Activated CD4-positive, alpha-beta T cell treated with anti-CD3 and anti-CD28 coated beads, Interleukin-2, Interleukin-6, amounts not matched to agents 100 ng/mL and 50 ng/mL, durations not matched to agents 16 hours and 8 hours (primary cell): ENCODE measurements around the gene SNPH.

Source experiments
- DNase-seq: peaks from one replicate; pipeline ENCODE4 v3.0.0-alpha.2; 2020

Gene SNPH

GRCh38 chr20:1307571-1307971 is 41.5 kb downstream of the SNPH start:
- no peak for DNase-seq

- no peak for DNase-seq
Observed at GRCh38 chr20:1308067-1308701, 42.1 kb downstream of the SNPH start.

DNA sequence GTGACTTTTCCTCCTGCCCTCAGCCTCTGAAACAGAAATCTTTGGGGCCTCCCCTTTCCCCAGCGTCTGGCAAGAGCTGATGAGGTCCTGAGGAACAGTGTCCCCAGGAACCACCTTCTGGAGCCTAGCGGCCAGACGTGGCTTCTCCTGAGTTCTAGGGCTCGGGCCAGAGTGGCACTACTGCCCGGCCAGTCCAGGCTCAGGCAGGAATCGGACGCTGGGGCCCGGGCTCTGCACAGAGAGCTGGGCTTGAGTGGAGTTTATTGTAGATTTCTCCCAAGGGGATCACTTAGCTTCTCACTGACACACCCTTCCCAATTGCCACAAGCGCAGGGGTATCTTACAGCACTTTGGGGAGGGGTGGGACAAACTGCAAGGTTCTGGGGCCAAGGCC is 42.6 kb downstream of the SNPH start:
- no peak for DNase-seq

GRCh38 chr20:1309439-1309847 is 43.3 kb downstream of the SNPH start:
- DNase-seq = no peak

DNA sequence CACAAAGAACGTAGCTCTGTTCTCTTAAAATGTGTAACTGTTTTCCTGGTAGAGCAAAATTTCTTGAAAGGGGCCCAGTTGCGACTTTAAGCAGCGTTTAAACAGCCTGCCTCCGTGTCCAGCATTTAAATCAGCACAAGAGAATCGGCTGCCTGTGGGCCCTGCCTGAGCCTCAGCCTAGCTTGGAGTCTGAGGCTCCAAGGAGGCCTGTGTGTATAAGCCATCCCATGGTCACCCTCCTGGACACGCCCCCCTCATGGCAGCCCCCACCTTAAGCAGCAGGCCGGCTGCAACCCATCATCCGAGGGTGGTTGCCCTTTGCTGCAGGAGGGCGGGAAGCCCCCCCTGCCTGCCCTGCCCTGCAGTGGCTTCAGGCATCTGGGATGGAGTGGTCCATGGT is 44.0 kb downstream of the SNPH start:
- DNase-seq = no peak

DNA sequence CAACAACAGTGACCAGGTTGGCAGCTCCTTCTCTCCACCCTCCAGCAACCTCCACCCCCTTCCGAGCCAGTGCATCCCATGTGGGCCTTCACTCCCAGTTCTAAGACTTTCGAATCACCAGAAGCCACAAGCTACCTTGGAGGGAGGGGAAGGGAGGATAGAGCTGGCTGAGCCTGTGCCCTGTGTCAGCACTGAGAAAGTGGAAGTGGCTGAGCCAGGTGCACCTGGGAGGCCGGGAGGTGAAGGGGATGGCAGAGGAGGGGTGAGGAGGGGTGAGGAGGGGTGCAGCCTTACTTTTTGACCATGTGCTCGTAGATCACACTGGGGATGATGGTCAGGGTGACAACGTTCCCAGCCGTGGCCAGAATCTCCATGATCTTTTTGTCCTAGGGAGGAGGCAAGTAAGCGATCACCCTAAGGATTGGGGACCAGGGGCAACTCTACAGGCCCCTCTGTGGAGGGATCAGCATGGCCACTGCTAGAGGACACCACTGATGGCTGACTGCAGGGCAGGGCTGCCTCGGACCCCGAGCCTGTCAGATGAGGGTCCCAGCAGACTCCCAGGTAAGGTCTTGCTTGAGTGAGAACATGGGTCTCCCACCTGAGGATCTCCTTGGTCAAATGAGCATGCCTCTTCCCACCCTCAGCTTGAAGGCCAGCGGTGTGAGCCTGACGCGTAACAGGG is 44.6 kb downstream of the SNPH start:
- DNase-seq = no peak

- no peak for DNase-seq
Observed at GRCh38 chr20:1312308-1312707, 46.2 kb downstream of the SNPH start.

DNA sequence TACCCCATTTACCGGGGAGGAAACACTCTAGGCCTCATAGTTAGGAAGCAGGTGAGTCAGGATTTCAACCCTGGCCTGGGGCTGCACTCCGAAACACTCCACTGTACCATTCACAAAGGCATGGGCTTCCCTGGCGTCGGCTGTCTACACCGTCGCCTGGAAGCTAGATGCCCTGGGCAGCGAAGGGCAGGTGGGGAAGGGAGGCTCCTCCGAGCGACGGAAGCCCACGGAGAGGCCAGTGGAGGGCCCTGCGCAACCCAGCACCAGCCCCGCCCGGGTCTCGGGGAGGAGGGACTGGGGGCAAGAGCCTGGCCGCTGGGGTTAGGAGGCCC is 46.8 kb downstream of the SNPH start:
- DNase-seq = no peak

DNA sequence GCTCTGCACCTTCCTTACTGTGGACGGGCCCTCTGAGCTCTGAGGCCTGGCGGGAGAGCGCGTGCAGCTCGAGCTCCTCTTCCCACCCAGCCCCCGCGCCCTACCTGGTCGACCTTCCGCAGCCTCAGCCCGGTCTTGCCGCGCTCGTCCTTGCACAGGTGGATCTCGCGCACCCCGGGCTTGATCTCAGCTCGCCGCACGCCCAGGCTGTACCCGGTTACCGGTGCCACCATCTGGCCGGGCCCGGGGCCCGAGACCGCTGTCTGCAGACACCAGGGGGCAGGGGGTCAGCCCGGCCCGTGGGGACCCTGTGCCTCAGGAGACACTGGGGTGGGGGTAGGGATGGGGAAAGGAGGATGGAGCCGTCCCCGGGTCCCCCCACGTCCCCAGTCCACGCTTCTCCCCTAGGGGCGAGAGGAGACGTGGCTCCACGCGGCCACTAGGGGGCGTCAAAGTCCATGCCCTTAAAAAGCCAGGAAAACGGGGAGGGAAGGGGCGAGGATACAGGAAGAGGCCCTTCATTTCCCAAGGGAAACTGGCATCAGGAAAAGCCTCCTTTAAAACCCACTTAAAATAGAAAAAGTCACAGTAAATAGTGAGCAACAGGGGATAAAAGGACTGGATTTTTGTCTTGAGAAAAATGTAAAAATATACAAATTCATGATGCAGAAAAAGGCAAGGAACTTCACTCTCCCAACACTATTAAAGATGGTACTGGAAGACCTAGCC is 47.3 kb downstream of the SNPH start:
- DNase-seq = peak; percentile 69

GRCh38 chr20:1315804-1316203 is 49.7 kb downstream of the SNPH start:
- DNase-seq = no peak

- no peak for DNase-seq
Observed at GRCh38 chr20:1317545-1318255, 51.6 kb downstream of the SNPH start.

DNA sequence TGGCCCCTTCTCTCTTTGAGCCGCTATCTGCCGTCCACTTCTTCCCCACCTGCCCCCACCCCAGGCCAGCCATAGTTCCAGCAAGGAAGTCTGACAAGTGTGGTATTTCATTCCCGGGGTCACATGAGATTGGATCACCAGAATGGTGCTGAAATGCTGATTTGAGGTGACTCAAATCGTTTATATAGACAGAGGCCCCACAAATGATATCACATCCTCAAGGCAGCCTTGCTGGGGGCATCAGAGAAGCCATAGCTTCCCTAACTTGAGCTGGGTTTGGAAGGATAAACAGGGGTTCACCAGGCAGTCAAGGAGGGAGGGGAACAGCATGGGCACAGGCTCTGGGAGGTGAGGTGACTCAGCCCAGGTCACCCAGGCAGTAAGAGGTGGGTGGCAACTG is 53.0 kb downstream of the SNPH start:
- no peak for DNase-seq

GRCh38 chr20:1319462-1319861 is 53.4 kb downstream of the SNPH start:
- DNase-seq = no peak

GRCh38 chr20:1320016-1320415 is 53.9 kb downstream of the SNPH start:
- no peak for DNase-seq

DNA sequence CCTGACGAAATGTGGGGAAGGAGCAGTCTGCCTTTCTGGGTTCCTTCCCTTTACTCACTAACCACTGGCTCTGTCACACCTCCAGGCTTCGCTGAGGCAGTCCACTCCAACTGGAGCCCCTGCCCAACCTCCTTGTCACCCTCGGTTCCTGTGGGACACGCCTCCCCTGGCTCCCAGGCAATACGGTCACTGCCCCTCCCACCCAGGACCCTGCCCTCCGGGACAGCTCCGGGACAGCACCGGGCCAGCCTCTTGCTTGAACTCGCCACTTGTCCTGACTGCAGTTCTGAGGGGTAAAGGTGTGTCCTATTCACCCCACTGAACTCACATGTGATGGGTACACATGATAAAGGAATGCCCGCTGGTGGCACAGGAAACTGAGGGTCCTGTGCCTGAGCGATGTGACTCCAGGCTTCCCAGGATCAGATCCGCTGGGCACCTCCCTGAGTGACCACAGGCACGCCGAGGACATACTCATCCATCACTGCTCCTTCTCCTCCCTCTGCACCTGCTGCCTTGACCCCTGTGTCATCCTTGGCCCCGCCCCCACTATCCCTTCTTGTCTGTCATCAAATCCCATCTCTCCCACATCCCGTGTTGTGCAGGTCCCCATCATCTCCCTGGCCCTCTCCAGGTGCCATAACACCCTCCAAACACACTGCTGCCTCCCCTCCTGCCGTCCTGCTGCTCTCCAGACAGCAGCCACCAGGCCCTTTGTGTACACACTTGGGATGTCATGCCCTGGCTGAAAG is 55.0 kb downstream of the SNPH start:
- DNase-seq = no peak

DNA sequence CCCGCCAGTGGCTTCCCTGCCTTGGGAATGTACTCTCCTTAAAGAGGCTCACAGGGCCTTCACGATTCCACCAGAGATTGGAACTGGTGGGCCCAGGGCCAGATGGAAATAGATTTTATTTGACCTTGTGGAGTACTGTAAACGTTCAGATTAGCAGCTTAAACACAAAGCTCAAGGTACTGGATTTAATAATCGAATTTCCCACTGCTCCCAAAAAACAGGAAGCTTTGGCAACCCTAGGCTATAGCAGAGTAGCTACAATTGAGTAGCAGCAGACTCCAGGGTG is 55.5 kb downstream of the SNPH start:
- no peak for DNase-seq

GRCh38 chr20:1322511-1323245 is 56.6 kb downstream of the SNPH start:
- no peak for DNase-seq

DNA sequence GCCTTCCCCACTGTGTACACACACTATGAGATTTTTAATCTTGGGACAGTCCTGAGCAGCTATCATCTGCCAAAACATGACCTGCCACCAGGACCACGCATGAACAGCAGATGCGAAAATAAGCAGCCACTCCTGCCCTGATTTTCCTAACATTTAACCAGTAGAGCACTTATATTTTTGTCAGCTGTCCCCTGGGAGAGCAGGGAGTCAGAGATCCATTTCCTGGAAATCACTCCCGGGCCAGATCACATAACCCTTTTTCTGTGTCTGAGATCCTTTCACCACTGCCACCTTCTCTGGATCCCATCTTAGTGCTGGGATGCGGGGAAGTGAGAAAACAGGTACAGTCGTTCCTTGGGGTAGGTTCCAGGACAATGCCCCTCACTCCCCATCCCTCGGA is 57.2 kb downstream of the SNPH start:
- DNase-seq = no peak

DNA sequence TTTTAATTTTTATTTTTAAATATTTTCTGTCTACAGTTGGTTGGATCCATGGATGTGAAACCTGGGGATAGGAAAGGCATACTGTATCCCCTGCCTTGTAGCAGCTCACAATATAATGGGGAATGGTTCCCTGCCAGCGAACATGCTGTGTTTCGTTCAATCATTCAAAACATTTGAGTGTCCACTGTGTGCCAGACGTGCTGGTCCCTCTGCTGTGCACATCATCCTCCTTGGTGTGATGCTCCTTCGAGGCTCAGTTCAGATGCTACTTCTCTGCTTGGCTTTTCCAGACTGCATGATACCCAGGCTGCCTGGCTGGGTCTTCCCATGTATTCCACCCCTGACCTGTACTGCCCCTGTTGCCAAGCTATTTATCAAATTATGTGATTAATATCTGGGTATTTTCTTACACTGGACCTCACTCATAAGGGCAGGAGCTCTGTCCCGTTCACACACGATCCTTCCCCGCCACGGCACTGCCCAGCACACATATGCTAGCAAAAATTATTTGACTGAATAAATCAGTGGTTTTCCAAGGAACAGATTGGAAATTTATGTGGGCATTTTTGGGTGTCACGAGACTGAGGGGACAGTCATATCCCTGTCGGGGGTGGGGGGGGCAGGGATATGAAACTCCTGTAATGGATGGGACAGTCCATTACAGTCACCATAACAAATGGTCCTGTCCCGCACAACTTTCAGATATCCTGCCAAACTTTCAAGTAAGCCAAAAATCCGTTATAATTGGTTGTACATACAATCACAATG is 57.9 kb downstream of the SNPH start:
- no peak for DNase-seq

GRCh38 chr20:1324598-1325172 is 58.6 kb downstream of the SNPH start:
- DNase-seq = no peak
